Islet of Langerhans (tissue), 1 donor: ENCODE data around the gene TBC1D9B.

Experiments
- FAIRE-seq: peaks from one replicate; lab custom pipeline; 2011; peaks lifted over from hg19 to GRCh38; lab: Jason Lieb, UNC

TBC1D9B gene

DNA sequence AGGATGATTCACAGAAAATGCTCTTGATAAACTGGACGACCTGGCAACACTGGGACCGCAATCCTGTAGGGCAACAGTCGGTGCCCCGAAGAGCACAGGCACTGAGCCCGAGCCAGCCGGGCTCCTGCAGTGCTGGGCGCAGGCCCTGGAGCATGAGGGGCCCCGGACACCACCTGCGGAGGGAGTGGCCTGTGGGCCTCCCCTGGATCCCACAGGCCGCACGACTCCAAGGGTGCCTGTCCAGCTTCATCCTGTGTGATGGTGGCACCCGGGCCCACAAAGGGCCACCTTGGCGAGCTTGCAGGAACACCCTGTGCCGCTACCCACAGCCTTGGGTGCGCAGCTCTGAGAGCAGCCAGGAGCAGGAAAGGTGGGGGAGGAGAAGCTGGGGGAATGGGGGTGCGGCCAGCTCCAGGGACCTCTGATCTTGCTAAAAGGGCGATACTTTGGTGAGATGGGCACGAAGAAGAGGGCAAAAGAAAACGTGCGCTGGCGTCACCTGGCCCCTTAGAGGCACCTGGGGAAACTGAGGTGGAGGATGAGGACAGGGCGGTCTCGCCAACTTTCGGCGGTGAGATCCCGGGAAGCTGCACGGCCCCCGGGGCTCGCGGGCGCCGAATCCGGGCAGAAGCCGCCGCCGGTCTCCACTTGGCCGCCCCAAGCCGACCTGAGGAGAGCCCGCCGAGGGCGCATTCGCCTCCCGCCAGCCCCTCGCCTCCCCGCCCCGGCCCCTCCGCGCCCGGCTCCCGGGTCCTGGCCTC, 722 bp downstream of the TBC1D9B start:
- FAIRE-seq: no peak

DNA sequence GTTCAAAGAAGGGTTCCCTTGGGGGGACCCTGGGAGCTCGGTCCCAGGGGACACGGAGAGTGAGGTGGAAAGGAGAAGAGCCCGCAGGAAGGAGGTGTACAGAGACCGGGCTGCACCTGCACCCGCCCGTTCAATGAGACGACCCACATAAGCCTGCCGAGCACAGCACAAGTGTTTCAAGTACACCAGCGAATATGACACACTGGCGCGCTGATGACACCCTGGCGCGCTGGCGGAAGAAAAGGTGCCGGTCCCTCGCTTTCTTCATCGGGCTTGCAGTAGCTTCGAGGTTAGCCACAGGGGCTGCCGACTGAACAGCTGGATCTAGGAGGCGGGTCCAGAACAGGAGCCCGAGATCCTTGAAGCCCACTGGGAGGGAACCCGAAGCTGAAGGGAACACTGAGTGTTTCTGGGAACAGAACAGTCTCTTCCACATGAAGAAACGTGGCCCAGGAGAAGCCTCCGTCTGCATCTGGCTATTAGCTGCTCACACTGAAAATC, 1.4 kb downstream of the TBC1D9B start:
- no peak for FAIRE-seq

DNA sequence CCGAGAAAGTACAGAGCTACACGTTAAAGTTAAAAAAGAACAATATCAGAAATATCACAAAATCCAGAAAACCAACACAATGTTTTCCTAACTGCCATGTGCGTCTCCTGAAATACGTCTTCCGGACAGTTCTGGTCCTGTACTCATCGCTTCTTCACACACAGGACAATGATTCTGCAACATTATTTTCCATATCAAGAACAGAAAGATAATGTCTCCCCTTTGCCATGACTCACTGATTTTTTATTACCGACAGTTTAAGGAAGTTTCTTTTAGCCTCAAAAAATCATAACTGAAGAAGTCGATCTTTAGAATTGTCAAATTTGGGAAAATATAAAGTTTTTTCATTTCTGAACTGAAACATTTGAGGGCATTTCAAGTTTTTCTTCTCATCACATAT, 2.5 kb downstream of the TBC1D9B start:
- FAIRE-seq: no peak

DNA sequence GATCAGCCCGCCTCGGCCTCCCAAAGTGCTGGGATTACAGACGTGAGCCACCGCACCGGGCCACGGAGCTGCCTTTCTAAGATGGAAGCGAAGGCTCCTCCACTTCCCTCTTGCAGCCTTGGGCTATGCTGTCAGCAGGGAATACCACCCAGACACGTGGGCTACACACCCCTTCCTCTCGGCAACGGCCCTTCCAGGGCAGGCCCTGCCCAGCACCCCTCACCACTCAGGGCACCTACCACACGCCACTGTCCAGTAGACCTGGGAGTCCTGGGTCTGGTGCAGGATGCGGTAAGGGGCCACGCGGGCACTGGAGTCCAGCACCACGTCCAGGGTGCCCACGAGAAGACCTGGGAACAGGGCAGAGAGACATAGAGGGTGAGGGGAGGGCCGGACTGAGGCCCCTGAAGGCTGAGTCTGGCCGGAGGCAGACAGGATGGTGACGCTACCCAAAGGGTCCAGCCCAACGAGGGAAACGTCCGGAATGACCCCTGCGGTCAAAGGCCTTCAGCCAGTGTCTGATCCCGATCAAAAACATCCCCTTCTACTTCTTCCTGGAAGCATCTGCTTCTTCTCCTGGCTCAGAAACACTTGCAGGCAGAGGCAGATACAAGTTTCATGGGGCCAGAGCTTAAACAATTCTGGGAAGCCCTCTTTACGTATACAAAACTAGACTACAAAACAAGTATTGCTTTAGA, 3.1 kb downstream of the TBC1D9B start:
- no peak for FAIRE-seq

DNA sequence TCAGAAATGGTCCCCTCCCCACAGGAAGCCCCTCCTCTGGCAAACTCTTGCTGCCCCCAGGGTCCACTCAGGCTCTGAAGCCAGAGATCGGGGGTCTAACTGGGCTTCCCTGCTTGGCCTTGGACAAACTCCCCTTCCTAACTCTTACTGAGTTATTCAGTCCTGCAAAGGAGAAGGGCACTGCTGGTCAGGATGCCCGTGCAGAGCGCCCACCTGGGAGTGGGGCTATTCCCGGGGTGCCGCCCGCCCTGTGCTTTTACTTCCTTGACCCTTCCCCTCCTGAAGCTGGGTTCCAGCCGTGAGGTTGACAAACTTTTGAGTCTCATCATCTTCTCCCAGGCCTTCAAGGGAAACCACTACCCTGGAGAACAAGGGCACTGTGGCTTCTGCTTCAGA, 4.9 kb downstream of the TBC1D9B start:
- FAIRE-seq: no peak

DNA sequence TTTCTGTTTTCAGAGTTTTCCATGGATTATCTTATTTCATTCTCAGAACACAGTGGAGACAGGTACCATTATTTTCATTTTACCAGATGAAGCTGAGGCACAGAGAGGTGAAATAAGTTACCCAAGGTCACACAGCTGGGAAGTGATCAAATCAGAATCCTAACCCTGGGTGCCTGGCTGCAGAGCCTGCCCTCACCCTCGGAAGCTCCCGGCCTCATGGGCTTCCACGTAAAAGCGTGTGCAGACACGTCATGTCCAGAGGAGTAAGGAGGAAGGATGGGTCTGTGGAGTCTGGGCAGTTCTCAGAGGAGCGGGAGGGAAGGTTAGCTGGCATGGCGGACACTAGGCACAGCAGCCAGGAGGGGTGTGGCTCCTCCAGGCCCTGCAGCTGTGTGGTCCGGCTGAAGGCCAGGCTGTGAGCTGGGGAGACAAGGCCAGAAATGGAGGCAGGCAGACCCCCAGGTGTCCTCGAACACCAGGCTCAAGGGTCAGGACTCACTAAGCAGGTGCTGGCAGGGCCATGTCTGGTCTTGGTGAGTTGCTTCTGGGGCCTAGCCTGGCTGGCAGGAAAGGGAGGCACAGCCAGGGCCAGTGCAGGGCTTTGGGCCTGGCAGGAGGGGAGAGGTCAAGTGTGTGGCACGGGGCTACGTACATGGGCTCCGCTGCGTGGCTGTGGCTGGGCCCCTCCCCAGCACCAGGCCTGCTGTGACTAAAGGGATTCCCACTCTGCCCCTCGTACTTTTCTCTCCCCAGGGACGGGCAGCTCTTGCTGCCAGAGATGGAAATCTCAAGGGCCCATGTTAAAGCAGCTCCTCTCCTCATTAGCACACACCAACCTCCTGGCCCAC, 5.6 kb downstream of the TBC1D9B start:
- FAIRE-seq: no peak

DNA sequence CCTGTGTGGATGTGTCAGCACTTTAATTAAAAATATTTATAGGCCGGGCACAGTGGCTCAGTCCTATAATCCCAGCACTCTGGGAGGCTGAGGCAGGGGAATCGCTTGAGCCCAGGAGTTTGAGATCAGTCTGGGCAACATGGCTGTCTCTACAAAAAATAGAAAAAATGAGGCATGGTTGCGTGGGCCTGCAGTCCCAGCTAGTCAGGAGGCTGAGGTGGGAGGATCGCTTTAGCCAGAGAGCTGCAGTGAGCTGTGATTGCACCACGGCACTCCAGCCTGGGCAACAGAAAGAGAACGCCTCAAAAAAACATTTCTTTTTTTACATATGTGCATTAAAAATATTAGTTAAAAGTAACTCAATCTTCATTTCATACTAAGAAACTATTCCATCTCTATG, 6.2 kb downstream of the TBC1D9B start:
- FAIRE-seq: no peak

DNA sequence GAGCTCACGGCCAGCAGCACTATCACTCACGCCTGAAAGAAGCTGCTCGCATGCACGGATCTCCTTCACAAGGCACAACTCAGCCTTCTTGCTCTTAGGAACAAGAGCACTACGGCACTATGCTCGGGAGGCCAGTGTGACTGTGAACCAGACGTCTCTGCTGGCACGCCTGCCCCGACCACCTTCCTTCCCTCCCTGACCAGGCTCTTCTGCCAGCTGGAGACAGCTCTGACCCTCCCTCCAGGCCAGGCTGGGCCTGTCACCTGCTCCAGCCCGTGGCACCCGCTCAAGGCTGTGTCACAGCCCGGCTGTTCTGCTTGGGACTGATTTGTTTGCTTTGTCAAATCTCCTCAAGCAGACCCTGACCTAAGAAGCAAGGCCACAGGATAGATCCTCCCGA, 7.0 kb downstream of the TBC1D9B start:
- no peak for FAIRE-seq

DNA sequence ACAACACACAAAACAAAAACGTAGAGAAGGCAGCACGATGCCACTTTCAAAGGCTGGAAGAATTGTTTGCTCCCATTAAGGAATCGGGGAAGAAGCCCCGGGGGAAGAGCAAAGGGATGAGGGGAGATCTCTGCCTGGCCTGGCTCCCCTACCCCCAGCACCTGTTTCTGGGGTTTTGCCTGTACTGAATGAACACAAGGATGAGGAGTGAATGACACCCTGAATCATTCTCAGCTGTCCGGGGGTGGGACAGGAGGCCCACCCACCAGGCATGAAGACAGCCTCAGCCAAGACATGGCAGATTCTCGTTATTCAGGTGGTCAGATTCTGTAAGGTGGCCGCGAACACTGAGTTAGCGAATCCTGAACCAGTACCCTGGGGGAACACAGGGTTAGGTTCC, 7.5 kb downstream of the TBC1D9B start:
- FAIRE-seq: no peak

DNA sequence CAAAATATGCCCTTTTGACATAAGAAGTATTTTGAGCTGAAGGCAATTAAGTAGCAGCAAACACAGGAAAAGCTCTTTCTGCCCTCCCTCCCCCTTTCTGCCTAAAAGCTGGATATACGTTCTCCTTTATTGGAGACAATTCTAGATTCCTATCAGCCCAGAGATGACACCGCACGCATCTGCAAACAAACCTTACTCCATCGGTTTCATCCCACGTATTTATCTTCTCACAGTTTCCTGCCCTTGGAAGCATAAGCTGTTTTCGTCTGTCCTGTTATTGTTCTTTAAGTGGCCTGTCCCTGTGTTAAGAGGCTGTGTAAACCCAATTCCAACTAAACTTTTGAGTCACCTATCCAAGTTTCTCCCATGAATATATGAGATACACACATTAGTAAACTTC, 11.8 kb downstream of the TBC1D9B start:
- no peak for FAIRE-seq

DNA sequence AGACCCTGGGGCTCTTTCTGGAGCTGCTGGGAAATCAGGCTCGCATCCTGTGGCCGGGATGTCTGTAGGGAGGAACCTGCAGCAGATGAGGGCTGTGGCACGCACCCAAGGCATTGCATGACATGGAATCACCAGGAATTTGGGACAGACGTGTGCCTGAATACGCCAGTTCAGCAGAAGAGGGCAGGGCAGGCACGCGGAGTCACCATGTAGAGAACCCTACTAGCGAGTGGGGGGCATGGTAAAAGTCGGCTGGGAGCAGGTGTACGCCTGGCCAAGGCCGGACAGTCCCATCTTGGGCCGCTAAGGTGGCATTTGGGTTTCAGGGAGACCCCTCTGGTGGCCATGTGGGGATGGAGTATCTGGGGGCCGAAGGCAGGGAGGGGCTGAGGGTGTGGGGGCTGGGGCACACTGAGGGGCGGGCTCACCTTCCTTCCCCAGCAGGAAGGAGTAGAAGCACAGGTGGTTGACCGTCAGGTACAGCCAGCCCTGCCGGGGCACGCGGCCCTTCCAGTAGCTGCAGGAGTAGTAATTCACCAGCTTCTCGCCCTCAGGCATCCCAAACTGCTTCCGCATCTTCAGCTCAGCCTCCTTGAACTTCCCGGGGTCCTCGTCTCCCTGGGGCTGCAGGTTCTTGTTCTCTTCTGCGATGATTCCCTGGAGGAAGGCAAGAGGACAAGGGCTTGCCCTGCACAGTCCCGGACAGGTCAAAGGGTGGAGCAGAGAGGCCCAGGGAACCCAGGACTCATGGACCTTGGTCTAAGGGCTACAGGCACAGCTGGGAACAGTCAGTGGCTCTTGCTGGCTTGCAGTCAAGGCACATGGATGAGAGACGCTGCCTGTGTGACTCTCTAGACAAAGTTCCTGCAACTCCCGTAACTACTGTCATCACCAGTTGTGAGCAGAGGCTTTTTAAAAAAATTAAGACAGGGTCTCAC, 13.5 kb downstream of the TBC1D9B start:
- no peak for FAIRE-seq

DNA sequence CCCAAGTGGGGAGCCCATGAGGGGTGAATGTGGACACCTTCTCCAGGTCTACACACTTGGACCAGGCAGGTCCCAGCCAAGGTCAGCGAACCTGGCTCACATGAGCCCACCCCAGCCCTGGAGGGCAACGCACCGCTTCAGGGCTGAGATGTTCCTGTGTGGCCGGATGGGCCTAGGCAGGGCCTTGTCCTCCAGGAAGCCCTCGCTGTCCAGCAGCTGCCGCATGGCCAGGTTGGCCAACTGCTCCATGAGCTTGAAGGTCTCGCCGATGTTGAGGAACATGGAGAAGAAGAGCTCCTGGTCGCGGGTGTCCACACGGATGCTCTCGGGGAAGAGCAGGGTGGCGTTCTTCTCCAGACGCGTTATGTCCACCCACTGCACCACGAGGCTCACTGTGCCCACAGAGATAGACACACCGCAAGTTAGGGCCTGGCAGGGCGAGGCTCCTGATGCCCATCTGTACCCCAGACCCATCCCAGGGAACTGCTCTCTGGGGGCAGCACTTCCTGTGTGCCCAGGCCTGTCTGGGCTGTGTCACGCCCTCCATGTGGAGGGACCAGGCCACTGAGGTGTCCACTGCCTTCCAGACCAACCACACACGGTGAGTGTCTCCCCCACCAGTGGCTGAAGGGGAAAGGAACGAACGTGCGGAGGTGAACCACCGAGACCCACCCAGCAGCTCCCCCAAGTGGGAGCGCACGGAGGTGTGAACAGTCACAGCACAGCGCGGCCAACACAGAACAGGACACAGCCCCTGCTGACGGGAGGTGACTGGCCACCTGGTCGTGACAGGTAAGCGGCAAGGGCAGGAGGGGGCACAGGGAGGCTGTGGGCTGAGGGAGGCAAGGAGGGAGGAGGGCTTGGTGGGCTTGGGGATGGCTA, 14.4 kb downstream of the TBC1D9B start:
- FAIRE-seq: no peak

DNA sequence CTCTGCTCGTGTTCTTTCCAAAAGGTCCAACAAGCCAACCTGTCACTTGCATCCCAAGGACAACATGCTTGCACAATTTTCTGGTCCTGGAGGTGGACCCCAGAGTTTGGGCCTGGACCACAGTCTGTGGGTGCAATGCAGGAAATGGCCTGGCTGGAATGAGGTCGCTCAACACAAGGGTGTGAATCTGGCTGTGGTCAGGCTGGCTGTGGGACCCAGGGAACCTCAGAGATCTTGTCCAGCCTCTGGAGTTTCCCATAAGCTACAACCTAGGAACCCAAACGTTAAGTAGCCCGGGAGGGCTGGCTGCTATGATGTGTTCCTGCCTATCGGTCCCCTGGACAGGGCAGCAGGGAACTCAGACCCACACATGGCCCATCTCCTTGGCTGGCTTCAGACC, 15.4 kb downstream of the TBC1D9B start:
- no peak for FAIRE-seq

DNA sequence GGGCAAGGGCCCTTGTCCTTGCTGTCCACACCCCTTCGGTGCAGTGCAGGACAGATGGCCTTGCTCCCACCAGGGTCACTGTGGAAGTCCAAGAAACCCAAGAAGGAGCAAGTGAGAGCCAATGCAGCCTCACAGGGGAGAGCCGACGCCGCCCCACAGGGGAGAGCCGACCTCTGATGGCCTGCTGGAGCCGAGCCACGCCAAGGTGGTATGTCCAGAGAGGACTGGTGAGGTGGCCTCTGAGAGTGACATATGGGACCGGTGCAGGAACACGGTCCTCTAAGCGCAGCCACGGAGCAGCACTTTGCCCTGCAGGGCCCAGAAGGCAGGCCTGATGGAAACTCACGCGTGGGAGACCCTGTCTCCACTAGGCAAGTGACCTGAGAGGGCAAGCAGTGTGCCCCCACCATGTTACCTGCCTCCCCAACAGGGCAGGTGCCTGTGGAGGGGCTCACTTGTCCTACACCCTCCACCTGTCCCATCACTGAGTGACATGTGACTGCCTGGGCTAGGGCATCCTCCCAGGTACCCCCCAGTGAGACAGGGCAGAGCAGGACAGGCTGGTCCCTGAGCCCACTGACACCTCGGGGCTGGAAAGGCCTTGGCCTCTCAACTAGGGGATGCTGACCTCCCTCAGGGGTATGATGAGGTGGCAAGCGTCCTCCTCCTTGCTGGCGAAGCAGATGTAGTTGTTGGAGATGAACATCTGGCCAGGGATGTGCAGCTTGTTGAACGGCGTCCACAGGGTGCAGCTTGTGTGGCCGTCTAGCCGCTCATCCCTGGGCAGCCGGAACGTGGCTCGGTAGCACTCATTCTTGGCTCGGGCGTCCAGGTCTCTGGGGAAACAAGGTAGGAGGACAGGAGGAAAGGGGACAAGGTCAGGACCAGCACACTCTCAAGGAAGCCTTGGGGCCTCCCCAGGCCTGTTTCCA, 16.7 kb downstream of the TBC1D9B start:
- no peak for FAIRE-seq

DNA sequence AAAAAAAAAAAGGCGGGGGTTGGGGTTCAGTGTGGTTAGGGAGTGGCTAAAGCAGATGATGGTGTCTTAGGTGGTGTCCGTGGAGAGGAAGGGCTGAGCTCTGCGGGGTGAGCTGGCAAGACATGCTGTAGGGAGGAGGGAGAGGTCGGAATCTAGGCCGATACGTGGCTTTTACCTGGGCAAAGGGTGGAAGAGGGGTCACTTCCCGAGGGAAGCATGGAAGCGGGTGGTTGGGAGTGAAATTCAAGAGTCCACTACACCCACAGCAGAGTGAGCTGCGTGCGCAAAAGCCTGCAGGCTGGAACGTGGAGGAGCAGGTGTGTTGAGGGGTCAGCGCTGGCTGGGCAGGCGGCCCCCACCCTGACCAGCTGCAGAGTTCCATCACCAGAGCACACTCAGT, 17.8 kb downstream of the TBC1D9B start:
- FAIRE-seq: no peak

DNA sequence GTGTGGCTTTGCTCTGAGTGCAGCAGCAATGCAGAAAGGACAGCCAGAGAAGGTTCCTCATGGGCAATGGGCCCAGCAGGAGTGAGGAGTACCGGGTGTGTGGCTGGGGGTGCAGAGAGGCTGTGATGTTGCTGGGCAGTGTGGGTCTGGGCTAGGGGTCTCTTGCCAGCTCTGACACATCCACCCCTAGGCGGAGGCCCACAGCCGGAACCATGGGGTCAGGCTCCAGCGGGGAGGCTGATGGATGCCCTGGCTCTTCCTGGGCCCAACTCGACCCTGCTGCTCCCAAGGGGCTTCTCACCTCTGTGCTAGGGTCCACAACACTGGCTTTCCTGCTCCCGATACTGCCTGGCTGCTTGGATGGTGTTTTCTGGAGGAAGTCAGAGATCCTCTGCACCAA, 19.9 kb downstream of the TBC1D9B start:
- no peak for FAIRE-seq

DNA sequence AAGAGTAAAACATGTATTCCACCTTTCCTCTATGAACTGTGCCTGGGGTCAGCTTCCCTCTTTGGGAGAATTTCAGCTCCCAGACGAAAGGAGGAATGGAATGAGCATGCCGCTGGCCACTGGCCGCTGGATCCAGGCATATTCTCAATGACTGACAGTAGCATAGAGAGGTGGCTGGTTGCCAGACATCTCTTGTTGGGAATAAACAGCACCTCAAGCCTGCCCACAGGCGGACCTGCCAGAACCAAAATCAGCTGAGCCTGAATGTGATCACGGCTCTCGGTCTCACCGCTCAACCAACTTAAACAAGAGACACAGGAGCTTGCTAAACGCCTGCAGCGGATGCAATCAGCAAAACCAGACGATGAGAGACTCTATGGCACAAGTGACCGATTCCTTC, 20.6 kb downstream of the TBC1D9B start:
- no peak for FAIRE-seq

DNA sequence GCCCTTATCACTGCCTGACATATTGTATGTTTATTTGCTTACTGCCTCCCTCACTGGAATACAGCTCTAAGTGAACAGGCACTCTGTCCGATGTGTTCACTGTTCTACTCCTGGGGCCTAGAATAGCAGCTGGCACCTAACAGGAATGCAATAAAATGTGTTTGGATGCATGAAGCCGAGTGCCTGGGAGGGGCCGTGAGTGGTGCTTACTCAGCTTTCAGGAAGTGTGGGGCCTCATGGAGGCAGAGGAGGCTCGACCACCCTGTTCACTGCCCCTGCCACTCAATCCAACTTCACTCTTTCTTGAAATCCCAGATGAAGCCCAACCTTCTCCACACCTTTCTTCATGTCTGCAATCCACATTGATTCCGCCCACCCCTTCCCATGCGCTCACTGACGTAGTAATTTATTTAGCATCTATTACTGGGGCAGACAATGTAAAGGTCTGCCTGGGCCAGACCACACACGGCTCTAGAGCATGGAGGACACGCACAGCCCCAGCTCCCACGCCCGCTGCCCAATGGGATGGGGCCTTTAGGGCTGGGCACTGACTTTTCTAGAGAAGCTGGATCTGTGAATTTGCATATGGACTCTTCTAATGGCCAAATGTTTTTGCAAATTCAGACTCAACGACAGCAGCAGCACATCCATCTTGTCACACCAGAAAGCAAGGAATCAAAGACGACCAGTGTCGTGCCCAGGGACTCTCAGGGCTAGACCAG, 21.3 kb downstream of the TBC1D9B start:
- FAIRE-seq: no peak

DNA sequence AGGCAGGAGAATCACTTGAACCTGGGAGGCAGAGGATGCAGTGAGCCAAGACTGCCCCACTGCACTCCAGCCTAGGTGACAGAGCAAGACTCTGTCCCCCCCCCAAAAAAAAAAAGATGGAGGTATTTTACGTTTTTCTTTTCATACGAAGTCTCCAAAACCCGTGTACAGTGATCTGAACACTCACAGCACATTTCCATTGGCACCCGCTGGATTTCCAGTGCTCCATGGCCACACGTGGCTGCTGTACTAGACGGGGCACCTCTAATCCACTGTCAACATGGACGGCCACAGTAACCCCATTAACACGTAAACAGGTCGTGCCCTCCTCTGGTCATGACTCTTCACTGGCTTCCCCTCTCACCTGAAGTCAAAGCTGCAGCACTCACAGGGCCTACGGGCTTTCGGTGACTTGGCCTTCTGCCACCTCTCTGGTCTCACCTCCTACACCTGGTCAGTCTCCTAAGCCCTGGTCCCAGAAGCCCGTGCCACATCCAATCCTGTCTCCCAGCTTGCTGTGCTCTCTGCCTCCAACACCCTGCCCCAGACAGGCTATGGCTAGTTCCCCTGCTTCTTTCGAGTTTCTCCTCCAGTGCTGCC, 22.1 kb downstream of the TBC1D9B start:
- no peak for FAIRE-seq
